ENCODE data around the gene GCDH.

The GCDH gene

GRCh38 chr19:12859546-12859945 is 31.4 kb upstream of the GCDH start:
- Histone ChIP-seq H2AFZ (ENCODE audit: insufficient read depth, low read length, poor library complexity) (no peak overlapping the region), H2BK120ac (ENCODE audit: insufficient read depth, low read length, poor library complexity) (no peak overlapping the region), H2BK12ac (ENCODE audit: low read length) (no peak overlapping the region), H3K14ac (ENCODE audit: low read length) (no peak overlapping the region), H3K9me3 (ENCODE audit: insufficient read depth, low read depth, low read length) (no peaks in the 10 kb centered on the region), H3K4me3 (ENCODE audit: low read depth, low read length) (no peak overlapping the region), H3K27me3 (ENCODE audit: insufficient read depth, low read length) (no peaks in the 10 kb centered on the region), H3K23ac (ENCODE audit: low read length) (no peak overlapping the region), H3K4me1 (ENCODE audit: control insufficient read depth in 1 of 2, insufficient read depth in 2 of 2, low read length in 2 of 2) (no peaks in the 10 kb centered on the region), H3K9ac (ENCODE audit: low read length) (no peak overlapping the region), H4K12ac (ENCODE audit: low read depth, low read length) (no peak overlapping the region), H2AK5ac (ENCODE audit: low read length) (no peak overlapping the region), H3K18ac (ENCODE audit: low read length) (no peak overlapping the region), H3K4me2 (ENCODE audit: low read length) (no peak overlapping the region), H3K79me1 (ENCODE audit: low read length) (no peaks in the 10 kb centered on the region), H3K27ac (ENCODE audit: low read depth, low read length) (no peak overlapping the region), H3K36me3 (ENCODE audit: control insufficient read depth in 1 of 2, insufficient read depth in 2 of 2, low read length in 2 of 2) (no peaks in the 10 kb centered on the region), H4K91ac (ENCODE audit: low read depth, low read length) (no peak overlapping the region), H4K8ac (ENCODE audit: low read depth, low read length) (no peak overlapping the region), H3K4ac (ENCODE audit: low read depth, low read length) (no peak overlapping the region), H3K79me2 (ENCODE audit: control insufficient read depth, insufficient read depth, low read length, poor library complexity) (no peaks in the 10 kb centered on the region), H2BK5ac (ENCODE audit: low read depth, low read length, poor library complexity) (no peak overlapping the region)
- no CpG with 5 or more reads among the region's 7 CpGs for WGBS (ENCODE audit: extremely low coverage, insufficient coverage, insufficient read length)
- no peak for DNase-seq

GRCh38 chr19:12864143-12864542 is 26.8 kb upstream of the GCDH start:
- no peak overlapping the region for H3K4ac ChIP-seq (ENCODE audit: low read depth, low read length)
- H3K27ac ChIP-seq (ENCODE audit: low read depth, low read length), result no peak overlapping the region
- no peak overlapping the region for H2AK5ac ChIP-seq (ENCODE audit: low read length)
- H4K12ac ChIP-seq (ENCODE audit: low read depth, low read length), result no peak overlapping the region
- no peaks in the 10 kb centered on the region for H3K79me1 ChIP-seq (ENCODE audit: low read length)
- no peak overlapping the region for H2BK5ac ChIP-seq (ENCODE audit: low read depth, low read length, poor library complexity)
- no peak overlapping the region for H4K91ac ChIP-seq (ENCODE audit: low read depth, low read length)
- no peak overlapping the region for H2BK120ac ChIP-seq (ENCODE audit: insufficient read depth, low read length, poor library complexity)
- no peak overlapping the region for H3K9ac ChIP-seq (ENCODE audit: low read length)
- no peak overlapping the region for H3K4me3 ChIP-seq (ENCODE audit: low read depth, low read length)
- no peak overlapping the region for H4K8ac ChIP-seq (ENCODE audit: low read depth, low read length)
- H3K79me2 ChIP-seq (ENCODE audit: control insufficient read depth, insufficient read depth, low read length, poor library complexity), result no peaks in the 10 kb centered on the region
- WGBS (ENCODE audit: extremely low coverage, insufficient coverage, insufficient read length), result no CpG with 5 or more reads among the region's 4 CpGs
- no peaks in the 10 kb centered on the region for H3K36me3 ChIP-seq (ENCODE audit: control insufficient read depth in 1 of 2, insufficient read depth in 2 of 2, low read length in 2 of 2)
- H3K4me2 ChIP-seq (ENCODE audit: low read length), result no peak overlapping the region
- H2BK12ac ChIP-seq (ENCODE audit: low read length), result no peak overlapping the region
- H3K18ac ChIP-seq (ENCODE audit: low read length), result no peak overlapping the region
- peaks cover 4% of the 10 kb centered on the region for H3K9me3 ChIP-seq (ENCODE audit: insufficient read depth, low read depth, low read length)
- H3K4me1 ChIP-seq (ENCODE audit: control insufficient read depth in 1 of 2, insufficient read depth in 2 of 2, low read length in 2 of 2), result peaks cover 4 to 5% of the 10 kb centered on the region in 2 experiments
- no peak overlapping the region for H3K23ac ChIP-seq (ENCODE audit: low read length)
- H3K14ac ChIP-seq (ENCODE audit: low read length), result no peak overlapping the region
- no peaks in the 10 kb centered on the region for H3K27me3 ChIP-seq (ENCODE audit: insufficient read depth, low read length)
- DNase-seq, result no peak
- no peak overlapping the region for H2AFZ ChIP-seq (ENCODE audit: insufficient read depth, low read length, poor library complexity)

GRCh38 chr19:12864721-12865715 is 25.9 kb upstream of the GCDH start:
- H3K9me3 ChIP-seq (ENCODE audit: insufficient read depth, low read depth, low read length), result peaks cover 4% of the 10 kb centered on the region
- WGBS (ENCODE audit: extremely low coverage, insufficient coverage, insufficient read length), result no CpG with 5 or more reads among the region's 34 CpGs
- H3K9ac ChIP-seq (ENCODE audit: low read length), result no peak overlapping the region
- no peaks in the 10 kb centered on the region for H3K27me3 ChIP-seq (ENCODE audit: insufficient read depth, low read length)
- no peak overlapping the region for H2AK5ac ChIP-seq (ENCODE audit: low read length)
- H3K4me1 ChIP-seq (ENCODE audit: control insufficient read depth in 1 of 2, insufficient read depth in 2 of 2, low read length in 2 of 2), result peaks cover 4 to 5% of the 10 kb centered on the region in 2 experiments
- H3K23ac ChIP-seq (ENCODE audit: low read length), result no peak overlapping the region
- H3K4ac ChIP-seq (ENCODE audit: low read depth, low read length), result no peak overlapping the region
- no peak overlapping the region for H2BK120ac ChIP-seq (ENCODE audit: insufficient read depth, low read length, poor library complexity)
- no peaks in the 10 kb centered on the region for H3K36me3 ChIP-seq (ENCODE audit: control insufficient read depth in 1 of 2, insufficient read depth in 2 of 2, low read length in 2 of 2)
- no peak for DNase-seq
- H4K91ac ChIP-seq (ENCODE audit: low read depth, low read length), result no peak overlapping the region
- no peak overlapping the region for H4K12ac ChIP-seq (ENCODE audit: low read depth, low read length)
- H3K79me1 ChIP-seq (ENCODE audit: low read length), result no peaks in the 10 kb centered on the region
- H2AFZ ChIP-seq (ENCODE audit: insufficient read depth, low read length, poor library complexity), result no peak overlapping the region
- H4K8ac ChIP-seq (ENCODE audit: low read depth, low read length), result no peak overlapping the region
- no peak overlapping the region for H3K14ac ChIP-seq (ENCODE audit: low read length)
- no peak overlapping the region for H3K4me2 ChIP-seq (ENCODE audit: low read length)
- H3K18ac ChIP-seq (ENCODE audit: low read length), result no peak overlapping the region
- H3K79me2 ChIP-seq (ENCODE audit: control insufficient read depth, insufficient read depth, low read length, poor library complexity), result no peaks in the 10 kb centered on the region
- no peak overlapping the region for H2BK5ac ChIP-seq (ENCODE audit: low read depth, low read length, poor library complexity)
- no peak overlapping the region for H3K27ac ChIP-seq (ENCODE audit: low read depth, low read length)
- no peak overlapping the region for H3K4me3 ChIP-seq (ENCODE audit: low read depth, low read length)
- no peak overlapping the region for H2BK12ac ChIP-seq (ENCODE audit: low read length)

- H3K18ac ChIP-seq (ENCODE audit: low read length), result no peak overlapping the region
- H3K9ac ChIP-seq (ENCODE audit: low read length), result no peak overlapping the region
- no peak overlapping the region for H2AK5ac ChIP-seq (ENCODE audit: low read length)
- H2BK12ac ChIP-seq (ENCODE audit: low read length), result no peak overlapping the region
- no peaks in the 10 kb centered on the region for H3K79me1 ChIP-seq (ENCODE audit: low read length)
- no peak overlapping the region for H3K4me3 ChIP-seq (ENCODE audit: low read depth, low read length)
- H3K27me3 ChIP-seq (ENCODE audit: insufficient read depth, low read length), result no peaks in the 10 kb centered on the region
- H3K9me3 ChIP-seq (ENCODE audit: insufficient read depth, low read depth, low read length), result peaks cover 4% of the 10 kb centered on the region
- H4K8ac ChIP-seq (ENCODE audit: low read depth, low read length), result no peak overlapping the region
- no peaks in the 10 kb centered on the region for H3K36me3 ChIP-seq (ENCODE audit: control insufficient read depth in 1 of 2, insufficient read depth in 2 of 2, low read length in 2 of 2)
- no peak overlapping the region for H3K27ac ChIP-seq (ENCODE audit: low read depth, low read length)
- no peaks in the 10 kb centered on the region for H3K79me2 ChIP-seq (ENCODE audit: control insufficient read depth, insufficient read depth, low read length, poor library complexity)
- H4K91ac ChIP-seq (ENCODE audit: low read depth, low read length), result no peak overlapping the region
- H3K14ac ChIP-seq (ENCODE audit: low read length), result no peak overlapping the region
- H3K23ac ChIP-seq (ENCODE audit: low read length), result no peak overlapping the region
- WGBS (ENCODE audit: extremely low coverage, insufficient coverage, insufficient read length), result no CpG with 5 or more reads among the region's 19 CpGs
- H2BK120ac ChIP-seq (ENCODE audit: insufficient read depth, low read length, poor library complexity), result no peak overlapping the region
- H2AFZ ChIP-seq (ENCODE audit: insufficient read depth, low read length, poor library complexity), result no peak overlapping the region
- H3K4me1 ChIP-seq (ENCODE audit: control insufficient read depth in 1 of 2, insufficient read depth in 2 of 2, low read length in 2 of 2), result peaks cover 4 to 5% of the 10 kb centered on the region in 2 experiments
- H3K4ac ChIP-seq (ENCODE audit: low read depth, low read length), result no peak overlapping the region
- no peak overlapping the region for H2BK5ac ChIP-seq (ENCODE audit: low read depth, low read length, poor library complexity)
- DNase-seq, result no peak
- no peak overlapping the region for H3K4me2 ChIP-seq (ENCODE audit: low read length)
- no peak overlapping the region for H4K12ac ChIP-seq (ENCODE audit: low read depth, low read length)
Observed at GRCh38 chr19:12865746-12866415, 25.1 kb upstream of the GCDH start.
